Mesothelial cell of epicardium (in vitro differentiated cells): Measurements from ENCODE around the gene PAIP1. TPM values are rescaled to one million over a fixed set of nuclear protein-coding genes. Genes with fewer than 3 reads are reported as not detected.
A peak's percentile ranks its signal among the peaks of the same experiment; 100 is the strongest.

Source experiments
- DNase-seq, 2 experiments: peaks; one replicate each; pipeline ENCODE4 v3.0.0; 2021; ENCODE audit warnings: low spot score in 2 of 2; ENCODE audit not compliant: unreplicated experiment in 2 of 2
- H3K27ac Mint-ChIP-seq: 2 replicates; pipeline ENCODE4 v1.8.0; 2021; ENCODE audit warnings: mixed read lengths
- H3K27me3 Mint-ChIP-seq: 2 replicates; pipeline ENCODE4 v1.8.0; 2021; ENCODE audit warnings: low read depth, mixed read lengths
- H3K36me3 Mint-ChIP-seq: 2 replicates; pipeline ENCODE4 v1.8.0; 2021; ENCODE audit warnings: mixed read lengths
- H3K4me1 Mint-ChIP-seq: 2 replicates; pipeline ENCODE4 v1.8.0; 2021; ENCODE audit warnings: mixed read lengths
- H3K4me3 Mint-ChIP-seq: 2 replicates; pipeline ENCODE4 v1.8.0; 2021; ENCODE audit warnings: mild to moderate bottlenecking, moderate library complexity, mixed read lengths
- H3K9me3 Mint-ChIP-seq: 2 replicates; pipeline ENCODE4 v1.8.0; 2021; ENCODE audit warnings: mixed read lengths
- total RNA-seq: library from RNA; stranded (reverse); gene quantifications from 3 replicates; pipeline ENCODE4 v1.2.1, GENCODE V29; 2021
- TF ChIP-seq, protein P1 (sequence below): fragments of 200-600 bp; sonication (generic); IDR thresholded peaks from one replicate; pipeline ENCODE4 v1.5.0; 2021; ENCODE audit warnings: antibody characterized with exemption; ENCODE audit not compliant: unreplicated experiment

The PAIP1 gene, protein sequence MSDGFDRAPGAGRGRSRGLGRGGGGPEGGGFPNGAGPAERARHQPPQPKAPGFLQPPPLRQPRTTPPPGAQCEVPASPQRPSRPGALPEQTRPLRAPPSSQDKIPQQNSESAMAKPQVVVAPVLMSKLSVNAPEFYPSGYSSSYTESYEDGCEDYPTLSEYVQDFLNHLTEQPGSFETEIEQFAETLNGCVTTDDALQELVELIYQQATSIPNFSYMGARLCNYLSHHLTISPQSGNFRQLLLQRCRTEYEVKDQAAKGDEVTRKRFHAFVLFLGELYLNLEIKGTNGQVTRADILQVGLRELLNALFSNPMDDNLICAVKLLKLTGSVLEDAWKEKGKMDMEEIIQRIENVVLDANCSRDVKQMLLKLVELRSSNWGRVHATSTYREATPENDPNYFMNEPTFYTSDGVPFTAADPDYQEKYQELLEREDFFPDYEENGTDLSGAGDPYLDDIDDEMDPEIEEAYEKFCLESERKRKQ
- total RNA-seq: 97.9 to 109 TPM (median 103 TPM) in 3 replicates

DNA sequence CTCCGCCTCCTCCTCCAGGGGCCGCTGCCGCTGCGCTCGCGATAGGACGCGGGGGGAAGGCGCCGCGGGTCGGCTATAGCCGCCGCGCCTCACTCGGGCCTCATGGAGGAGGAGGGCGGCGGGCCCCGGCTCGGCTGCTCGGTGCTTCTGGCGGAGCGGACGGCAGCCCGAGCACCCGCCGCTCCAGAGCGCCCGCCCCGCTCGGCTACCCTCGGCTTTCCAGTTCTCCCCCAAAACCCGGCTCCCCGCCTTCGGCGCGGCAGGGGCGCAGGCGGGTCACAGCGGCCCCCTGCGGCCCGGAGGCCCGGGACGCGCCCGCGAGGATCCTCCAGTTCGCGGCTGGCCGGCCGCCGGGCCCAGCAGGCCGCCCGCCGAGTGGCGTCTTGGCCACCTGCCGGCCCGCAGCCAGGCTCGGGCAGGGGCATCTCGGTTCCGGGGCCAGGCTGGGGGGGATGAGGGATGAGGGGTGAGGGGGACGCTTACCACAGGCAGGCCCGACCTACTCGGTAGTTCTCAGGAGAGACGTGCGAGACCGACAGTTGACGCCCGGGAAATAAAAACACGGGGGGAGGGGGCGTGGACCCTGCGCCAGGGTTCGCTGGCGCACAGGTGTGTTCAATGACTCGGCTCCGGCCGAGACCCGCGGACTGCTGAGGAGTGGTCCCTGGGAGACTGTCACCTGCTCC lies at the start of gene PAIP1:
Gene PAIP1, minus strand, starts transcription at position 221 of the 686 bp plus-strand sequence. CDS start 231 bp downstream, outside the sequence.
- Mint-ChIP-seq H3K27ac (peak within 1 kb of the TSS; percentile 99), H3K27me3 (no peaks in the 10 kb centered on the region), H3K9me3 (no peaks in the 10 kb centered on the region), H3K36me3 (no peaks in the 10 kb centered on the region), H3K4me3 (peak within 1 kb of the TSS; percentile 80), H3K4me1 (peaks cover 11% of the 10 kb centered on the region)
- TF ChIP-seq, protein P1, sequence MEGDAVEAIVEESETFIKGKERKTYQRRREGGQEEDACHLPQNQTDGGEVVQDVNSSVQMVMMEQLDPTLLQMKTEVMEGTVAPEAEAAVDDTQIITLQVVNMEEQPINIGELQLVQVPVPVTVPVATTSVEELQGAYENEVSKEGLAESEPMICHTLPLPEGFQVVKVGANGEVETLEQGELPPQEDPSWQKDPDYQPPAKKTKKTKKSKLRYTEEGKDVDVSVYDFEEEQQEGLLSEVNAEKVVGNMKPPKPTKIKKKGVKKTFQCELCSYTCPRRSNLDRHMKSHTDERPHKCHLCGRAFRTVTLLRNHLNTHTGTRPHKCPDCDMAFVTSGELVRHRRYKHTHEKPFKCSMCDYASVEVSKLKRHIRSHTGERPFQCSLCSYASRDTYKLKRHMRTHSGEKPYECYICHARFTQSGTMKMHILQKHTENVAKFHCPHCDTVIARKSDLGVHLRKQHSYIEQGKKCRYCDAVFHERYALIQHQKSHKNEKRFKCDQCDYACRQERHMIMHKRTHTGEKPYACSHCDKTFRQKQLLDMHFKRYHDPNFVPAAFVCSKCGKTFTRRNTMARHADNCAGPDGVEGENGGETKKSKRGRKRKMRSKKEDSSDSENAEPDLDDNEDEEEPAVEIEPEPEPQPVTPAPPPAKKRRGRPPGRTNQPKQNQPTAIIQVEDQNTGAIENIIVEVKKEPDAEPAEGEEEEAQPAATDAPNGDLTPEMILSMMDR: no peak
- peak; percentile 82 to 87 for DNase-seq

DNA sequence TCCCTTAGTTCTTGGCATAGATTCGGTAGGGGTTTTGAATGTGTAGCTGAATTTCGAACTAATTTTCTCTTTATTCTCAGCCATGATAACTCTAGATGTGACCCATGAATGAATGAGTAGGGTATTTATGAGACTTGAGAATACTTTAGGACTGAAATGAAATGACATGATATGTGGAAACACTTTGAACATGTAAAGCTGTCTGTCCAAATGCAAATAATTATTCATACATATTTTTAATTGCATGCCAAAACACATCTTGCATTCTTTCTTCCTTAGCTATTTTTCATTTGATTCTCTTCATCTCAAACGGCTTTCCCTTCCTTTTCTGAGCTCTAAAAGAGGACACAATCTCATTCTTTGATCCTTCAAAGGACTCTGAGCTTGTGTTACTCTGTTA lies 49.5 kb upstream of the PAIP1 start:
- TF ChIP-seq, protein P1: no peak
- H3K36me3 Mint-ChIP-seq: peaks cover 24% of the 10 kb centered on the region
- no peaks in the 10 kb centered on the region for H3K9me3 Mint-ChIP-seq
- H3K27ac Mint-ChIP-seq: no peak overlapping the region
- no peak for DNase-seq
- H3K4me3 Mint-ChIP-seq: no peak overlapping the region
- no peaks in the 10 kb centered on the region for H3K27me3 Mint-ChIP-seq
- H3K4me1 Mint-ChIP-seq: peaks cover 27% of the 10 kb centered on the region

DNA sequence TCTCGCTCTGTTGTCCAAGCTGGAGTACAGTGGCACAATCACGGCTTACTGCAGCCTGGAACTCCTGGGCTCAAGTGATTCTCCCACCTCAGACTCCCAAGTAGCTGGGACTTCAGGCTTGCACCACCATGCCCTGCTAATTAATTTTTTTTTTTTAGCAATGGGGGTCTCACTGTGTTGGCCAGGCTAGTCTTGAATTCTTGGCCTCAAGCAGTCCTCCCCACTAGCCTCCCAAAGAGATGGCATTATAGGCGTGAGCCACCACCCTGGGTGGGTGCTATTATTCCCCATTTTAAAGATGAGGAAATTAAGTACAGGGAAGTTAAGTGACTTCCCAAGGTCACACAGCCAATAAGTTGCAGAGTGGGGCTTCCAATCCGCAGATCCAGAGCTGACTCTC lies 47.8 kb upstream of the PAIP1 start:
- DNase-seq: no peak
- Mint-ChIP-seq H3K36me3 (peaks cover 13% of the 10 kb centered on the region), H3K4me1 (peaks cover 31% of the 10 kb centered on the region), H3K4me3 (peak overlapping the region; percentile 89), H3K27me3 (no peaks in the 10 kb centered on the region), H3K9me3 (no peaks in the 10 kb centered on the region), H3K27ac (no peak overlapping the region)
- TF ChIP-seq, protein P1: no peak

DNA sequence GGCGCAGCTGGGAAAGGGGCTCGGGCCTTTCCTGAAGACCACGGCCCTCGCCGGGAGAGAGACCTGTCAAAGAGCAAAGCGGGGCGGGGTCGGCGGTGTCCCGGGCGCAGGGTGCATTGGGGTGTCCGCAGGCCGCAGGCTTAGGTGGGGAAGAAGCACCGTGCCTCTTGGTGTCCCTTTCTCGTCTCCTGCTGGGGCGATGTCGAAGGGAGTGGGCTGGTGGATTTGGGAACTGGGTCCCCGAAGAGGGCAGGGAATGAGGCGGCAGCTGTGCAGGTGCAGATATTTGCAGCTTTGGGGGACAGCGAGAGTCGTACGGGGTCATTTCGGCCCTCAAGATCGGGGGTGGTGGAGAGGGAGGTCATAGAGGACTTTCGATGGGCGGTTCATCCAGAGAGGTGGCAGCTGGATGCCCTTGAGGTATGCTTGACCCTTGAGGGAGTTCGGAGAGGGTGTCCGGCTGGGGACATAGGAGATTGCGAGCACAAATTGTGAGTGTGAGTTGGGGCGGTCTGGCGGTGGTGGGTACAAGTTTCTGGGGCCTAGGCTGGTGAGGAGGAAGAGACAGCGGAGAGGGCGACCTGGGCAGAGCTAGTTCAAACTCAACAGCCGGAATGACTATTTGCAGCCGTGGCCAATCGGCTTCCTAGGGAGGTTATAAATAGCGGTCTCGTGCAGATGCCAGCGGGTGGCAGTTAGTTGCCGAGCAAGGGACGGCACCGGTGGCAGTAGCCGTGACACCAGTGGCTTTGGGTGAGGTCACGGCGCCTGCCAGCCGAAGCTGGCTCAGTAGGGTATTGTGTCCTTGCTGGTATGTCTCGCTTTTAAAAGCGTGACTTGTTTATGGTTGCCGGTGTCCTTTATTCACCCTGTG lies 46.7 kb upstream of the PAIP1 start:
- H3K4me3 Mint-ChIP-seq: peak overlapping the region; percentile 89
- H3K27me3 Mint-ChIP-seq: no peaks in the 10 kb centered on the region
- TF ChIP-seq, protein P1: no peak
- peak in 1 of 2 experiments; percentile 42 for DNase-seq
- peaks cover 6% of the 10 kb centered on the region for H3K36me3 Mint-ChIP-seq
- peaks cover 31% of the 10 kb centered on the region for H3K4me1 Mint-ChIP-seq
- peak overlapping the region; percentile 67 for H3K27ac Mint-ChIP-seq
- H3K9me3 Mint-ChIP-seq: no peaks in the 10 kb centered on the region

DNA sequence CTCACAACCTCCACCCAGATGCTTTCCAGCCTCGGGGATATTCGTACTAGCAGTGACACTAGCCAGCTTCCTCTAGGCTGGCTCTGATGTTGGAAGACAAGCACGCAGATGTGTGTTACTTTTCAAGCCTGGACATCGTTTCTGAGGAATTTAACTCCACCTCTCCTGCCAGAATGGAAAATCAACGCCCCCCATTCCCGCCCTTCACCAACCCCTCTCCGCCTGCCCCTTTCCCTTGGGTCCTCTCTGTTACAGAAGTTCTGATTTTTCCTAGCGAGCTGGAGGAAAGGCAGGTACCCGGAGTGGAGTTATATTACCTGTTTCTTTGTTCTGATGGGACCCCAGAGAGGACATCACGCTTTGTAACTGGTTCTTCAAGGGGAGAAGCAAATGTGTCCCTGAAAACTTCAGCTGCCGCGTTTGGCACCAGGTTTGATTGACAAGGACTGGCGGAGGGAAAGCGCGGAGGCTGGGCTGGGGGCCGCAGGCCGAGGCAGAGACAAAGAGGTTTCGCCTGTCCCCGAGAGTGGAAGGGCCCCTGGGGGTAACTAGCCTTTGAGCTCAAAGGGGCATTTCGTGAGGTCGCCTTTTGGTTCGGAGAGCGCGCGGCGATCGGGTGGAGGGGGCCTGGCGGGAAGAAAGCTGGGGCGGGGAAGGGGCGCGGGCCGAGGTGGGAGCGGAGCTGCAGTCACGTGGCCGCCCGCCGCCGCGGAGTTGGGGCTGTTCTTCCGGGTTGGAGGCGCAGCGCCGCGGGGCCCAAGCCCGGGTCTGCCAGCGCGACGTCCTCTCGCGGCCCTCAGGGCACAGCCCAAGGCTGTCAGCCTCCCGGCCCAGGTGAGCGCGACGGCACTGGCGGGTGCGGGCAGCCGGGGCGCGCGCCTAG lies 45.8 kb upstream of the PAIP1 start, which contains the start of gene NNT:
Gene NNT, plus strand, starts transcription at position 720 of the 883 bp plus-strand sequence. CDS start 6,016 bp downstream, outside the sequence.
- Mint-ChIP-seq H3K4me1 (peaks cover 31% of the 10 kb centered on the region), H3K9me3 (no peaks in the 10 kb centered on the region), H3K27ac (peak within 1 kb of the TSS; percentile 94), H3K27me3 (no peaks in the 10 kb centered on the region), H3K4me3 (peak within 1 kb of the TSS; percentile 89), H3K36me3 (peaks cover 10% of the 10 kb centered on the region)
- DNase-seq: peak; percentile 53 to 78
- TF ChIP-seq, protein P1: no peak
